Left renal cortex interstitium (tissue), 4 donors: ENCODE measurements around the gene METTL8. TPM values are rescaled to one million over a fixed set of nuclear protein-coding genes. Genes with fewer than 3 reads are reported as not detected.
"Not testable (repeated sequence)": the region's sequence is repeated elsewhere in the genome, so short reads cannot be mapped to it uniquely, and the experiment has no call there.

Experiments used
- DNase-seq, 4 donors: peaks; one replicate each; pipeline ENCODE4 v3.0.0-alpha.2; 2013; ENCODE audit warnings: low read depth in 4 of 4, low spot score in 2 of 4, missing footprints in 1 of 4
- polyA plus RNA-seq, 4 donors: library from polyadenylated mRNA; unstranded; fragments of 120-200 nt; gene quantifications; one replicate each; pipeline ENCODE4 v1.2.1, GENCODE V29; 2013; ENCODE audit not compliant: insufficient read length in 4 of 4

METTL8 gene
- polyA plus RNA-seq, 4 donors = 12.8 to 17.6 (median 14.1) TPM

DNA sequence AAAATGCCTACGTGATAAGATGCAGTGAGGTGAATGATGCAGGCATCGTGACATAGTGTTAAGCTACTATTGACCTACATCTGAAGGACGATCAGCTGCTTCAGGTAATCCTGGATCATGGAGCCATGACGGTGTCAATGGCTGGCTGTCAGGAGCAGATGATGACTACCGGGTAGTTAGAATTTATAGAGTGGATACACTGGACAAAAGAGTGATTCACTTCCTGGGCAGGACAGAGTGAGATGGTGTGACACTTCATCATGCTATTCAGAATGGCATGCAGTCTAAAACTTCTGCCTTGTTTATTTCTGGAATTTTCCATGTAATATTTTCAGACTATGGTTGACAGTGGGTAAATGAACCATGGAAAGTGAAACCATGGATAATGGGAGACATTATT lies 29.5 kb downstream of the METTL8 start:
- no peak for DNase-seq

DNA sequence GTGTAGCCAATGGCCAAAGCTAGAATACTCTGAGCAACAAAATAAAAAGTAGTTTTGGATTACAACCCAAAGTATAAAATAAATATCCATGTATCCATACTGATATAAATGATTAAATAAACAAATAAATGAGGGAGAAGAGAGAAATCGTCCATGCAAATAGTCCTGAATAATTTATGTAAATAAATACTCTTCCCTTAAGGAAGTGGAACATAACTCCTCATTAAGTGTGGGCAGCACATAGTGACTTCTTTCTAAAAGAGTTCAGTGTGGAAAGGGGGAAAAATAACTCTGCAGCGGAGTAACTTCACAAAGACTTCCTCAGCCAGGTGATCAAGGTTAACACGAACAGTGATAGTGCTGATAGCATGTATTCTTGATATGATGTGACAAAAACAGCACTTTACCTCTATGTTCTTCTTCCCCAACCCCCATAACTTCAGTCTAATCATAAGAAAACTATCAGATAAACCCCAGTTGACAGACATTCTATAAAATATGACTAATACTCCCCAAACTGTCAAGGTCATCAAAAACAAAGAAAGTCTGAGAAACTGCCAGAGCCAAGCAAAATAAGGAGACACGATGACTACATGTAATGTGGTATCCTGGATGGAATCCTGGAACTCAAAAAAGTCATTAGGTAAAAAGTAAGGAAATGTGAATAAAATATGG lies 30.7 kb downstream of the METTL8 start:
- no peak for DNase-seq

DNA sequence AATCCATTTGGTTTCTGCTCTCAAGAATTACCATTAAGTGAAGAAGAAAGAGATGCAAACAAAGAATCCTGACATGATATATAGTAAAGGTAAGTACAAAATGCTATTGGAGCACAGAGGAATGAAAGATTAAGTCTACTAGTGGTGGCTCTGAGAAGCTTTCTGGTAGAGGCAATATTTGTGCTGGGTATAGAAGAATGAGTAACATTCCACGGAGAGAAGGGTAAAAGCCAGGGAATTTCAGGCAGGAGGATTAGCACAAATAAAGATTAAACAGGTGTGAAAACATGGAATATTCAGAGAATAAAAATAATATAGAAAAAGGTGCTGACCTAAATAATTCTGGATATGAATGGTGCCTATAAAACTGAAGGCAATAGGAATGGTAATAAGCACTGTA lies 31.8 kb downstream of the METTL8 start:
- no peak for DNase-seq

DNA sequence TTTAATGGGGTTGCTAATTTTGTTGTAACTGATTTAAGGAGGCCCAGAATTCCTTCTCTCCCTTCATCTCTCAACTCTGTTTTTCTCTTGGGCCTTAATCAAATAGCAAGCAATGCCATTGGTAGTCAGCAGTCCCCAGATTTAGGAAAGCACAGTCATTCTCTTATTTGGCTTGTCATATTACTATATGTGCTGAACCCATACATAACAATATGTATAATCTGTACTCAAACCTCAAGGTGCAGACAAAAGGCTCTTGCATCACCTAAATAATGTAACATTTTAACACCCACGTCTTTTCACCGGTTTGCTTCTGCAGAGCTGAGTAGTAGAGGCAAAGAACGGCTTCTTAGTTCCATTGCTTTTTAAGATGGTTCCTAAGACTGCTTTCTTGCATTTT lies 33.4 kb downstream of the METTL8 start:
- DNase-seq = no peak

DNA sequence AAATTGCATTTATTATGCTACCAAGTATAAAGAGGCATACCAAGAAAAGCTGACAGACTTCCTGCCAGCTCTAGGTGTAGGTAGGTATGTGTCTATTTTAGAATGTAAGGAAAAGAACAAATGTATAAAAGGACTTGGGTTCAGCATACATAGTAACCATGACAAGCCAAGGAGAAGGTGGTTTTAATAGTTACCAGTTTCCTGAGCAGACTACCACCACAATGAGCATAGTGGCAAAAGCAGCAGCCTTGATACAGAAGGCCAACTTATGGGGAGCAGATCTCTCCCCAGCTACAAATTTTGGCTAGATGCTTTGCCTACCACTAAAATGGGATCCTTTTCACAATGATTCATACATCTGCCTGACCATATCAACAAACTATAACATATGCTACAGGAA lies 34.5 kb downstream of the METTL8 start:
- no peak for DNase-seq

DNA sequence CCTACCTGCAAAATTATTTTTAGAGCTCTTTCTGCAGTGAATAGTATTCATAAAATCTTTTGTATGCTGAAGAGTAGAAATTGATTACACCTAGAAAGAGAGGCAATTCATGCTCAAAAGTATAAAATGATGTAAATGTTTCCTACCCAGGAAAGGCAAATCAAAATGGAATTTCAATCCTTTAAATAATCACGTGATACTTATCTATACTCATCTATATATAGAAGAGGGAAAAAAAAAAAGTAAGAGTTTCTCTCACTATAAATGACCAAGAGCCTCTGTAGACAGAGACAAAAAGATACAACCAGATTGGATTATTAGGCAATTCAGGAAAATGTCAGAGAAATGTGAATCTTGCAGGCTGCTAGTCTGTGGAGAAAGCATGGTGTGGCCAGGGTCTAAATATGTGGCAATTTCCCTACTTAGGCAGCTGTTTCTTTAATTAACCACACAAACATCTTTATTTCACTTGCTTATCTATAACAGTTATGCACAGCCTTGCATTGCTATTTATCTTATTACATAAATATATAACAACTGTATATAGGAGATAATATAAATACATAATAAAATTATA lies 39.5 kb downstream of the METTL8 start:
- DNase-seq = no peak

DNA sequence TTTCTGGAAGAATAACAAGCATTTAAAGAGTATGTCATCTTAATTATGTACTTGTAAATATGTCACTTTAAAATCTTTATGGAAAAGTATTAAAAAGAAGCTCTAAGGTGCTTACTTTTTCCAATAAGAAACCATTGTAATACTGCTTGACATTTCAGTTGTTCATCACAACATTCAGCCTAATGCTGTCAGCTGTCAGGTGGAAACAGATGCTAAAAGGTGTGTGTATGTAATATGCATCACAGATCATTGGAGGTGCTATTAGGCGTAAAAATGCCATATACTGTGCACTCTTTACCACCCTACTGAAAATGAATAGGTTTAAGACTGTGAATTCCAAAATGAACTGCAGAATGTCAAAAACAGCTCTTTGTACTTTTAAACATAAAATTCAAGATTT lies 40.3 kb downstream of the METTL8 start:
- no peak for DNase-seq

DNA sequence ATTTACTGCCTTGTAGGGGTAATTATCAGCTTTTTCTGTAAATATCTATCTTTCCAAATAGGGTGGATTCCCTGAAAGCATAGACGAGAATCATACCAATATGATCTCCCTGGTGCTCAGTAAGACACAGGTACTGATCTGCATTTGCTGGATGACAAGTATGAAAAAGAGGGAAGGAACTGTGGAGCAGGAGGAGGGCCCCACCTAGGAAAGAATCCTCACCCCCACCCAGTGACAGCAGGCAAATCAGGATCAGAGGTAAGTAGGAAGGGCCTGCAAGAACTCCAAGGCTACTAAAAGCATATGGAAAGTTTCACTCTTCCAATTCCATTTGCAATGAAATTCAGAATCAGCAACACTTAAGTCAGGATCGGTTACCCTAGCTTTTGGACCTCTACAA lies 42.3 kb downstream of the METTL8 start:
- DNase-seq = no peak

DNA sequence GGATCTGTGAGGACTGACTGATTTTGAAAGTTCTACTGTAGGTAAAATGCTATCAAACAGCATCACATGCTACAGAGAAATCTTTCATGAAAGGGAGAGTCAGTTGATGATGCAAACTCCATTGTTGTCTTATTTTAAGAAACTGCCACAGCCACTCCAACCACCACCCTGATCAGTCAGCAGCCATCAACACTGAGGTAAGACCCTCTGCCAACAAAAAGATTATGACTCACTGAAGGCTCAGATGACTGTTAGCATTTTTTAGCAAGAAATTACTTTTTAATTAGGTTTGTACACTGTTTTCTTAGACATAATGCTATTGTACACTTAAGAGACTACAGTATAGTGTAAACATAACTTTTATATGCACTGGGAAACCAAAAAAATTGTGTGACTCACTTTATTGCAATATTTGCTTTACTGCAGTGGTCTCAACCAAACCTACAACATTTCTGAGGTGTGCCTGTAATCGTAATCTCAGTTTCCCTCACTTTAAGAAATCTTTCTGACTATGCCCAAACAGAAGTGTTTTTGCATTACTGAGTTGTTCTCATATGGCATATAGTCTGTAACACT lies 42.8 kb downstream of the METTL8 start:
- DNase-seq = no peak

DNA sequence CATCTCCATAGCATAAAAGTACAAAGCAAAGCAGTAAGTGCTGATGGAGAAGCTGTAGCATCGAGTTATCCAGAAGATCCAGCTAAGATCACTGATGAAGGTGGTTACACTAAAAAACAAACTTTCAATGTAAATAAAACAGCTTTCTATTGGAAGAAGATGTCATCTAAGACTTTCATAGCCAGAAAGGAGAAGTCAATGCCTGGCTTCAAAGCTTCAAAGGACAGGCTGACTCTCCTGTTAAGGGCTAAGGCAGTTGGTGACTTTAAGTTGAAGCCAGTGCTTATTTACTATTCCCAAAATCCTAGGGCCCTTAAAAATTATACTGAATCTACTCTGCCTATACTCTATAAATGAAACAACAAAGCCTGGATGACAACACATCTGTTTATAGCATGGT lies 44.0 kb downstream of the METTL8 start:
- DNase-seq = no peak

DNA sequence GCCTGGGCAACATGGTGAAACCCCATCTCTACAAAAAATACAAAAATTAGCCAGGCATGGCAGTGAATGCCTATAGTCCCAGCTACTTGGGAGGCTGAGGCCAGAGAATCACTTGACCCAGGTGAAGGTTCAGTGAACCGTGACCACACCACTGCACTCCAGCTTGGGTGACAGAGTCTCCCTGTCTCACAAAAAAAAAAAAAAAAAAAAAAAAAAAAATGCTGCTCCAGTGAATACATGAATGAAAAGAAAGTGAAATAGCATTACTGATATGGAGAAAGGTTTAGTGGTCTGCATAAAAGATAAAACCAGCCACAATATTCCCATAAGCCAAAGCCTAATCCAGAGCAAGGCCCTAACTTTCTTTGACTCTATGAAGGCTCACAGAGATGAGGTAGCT lies 44.5 kb downstream of the METTL8 start:
- no peak for DNase-seq

DNA sequence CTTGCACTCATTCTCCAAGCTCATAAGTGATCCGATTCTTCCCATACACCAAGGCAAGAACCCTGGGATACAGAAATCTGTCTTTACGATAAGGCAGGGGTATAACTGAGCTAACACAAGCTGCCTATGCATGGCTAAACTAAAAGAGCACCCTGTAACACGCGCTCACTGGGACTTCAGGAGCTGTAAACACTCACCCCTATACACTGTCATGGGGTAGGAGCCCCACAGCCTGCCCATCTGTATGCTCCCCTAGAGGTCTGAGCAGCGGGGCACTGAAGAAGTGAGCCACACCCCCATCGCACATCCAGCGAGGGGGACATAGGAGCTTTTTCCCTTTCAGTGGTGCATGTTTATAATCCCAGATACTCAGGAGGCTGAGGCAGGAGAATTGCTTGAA lies 46.7 kb downstream of the METTL8 start:
- DNase-seq = no peak

DNA sequence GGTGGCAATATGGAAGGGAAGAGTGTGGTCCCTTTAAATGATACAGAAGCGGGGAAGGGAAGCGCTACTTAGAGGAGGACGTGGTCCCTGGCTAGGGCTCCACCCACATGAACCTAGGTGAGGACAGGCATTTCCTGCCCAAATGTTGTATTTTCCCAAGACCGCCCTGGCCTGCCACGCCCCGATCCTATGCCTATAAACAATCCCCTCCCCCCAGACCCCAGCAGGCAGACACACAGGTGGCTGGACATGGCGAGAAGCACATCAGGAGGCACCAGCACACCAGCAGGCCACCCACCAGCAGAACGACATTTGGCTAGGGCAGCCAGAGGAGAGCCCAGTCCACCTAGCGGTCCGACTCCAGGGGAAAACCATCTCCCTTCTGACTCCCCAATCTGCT lies 47.2 kb downstream of the METTL8 start:
- DNase-seq = no peak

DNA sequence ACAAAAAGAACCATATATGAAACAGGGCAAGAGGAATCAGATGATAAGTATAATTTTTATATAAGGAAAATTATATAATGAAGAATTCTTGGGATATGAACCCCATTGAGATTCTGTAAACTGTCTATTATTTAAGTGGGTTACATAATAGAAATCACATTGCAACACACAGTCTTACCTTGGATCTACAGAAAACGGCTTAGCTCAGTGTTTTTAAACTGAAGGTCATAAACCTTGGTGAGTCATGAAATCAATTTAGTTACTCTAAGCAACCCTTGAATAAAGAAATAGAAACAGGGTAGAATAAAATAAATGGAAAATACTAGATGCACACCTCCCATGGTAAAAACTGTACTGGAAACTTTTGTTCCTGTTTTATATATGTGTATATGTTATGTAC lies 50.7 kb downstream of the METTL8 start:
- no peak for DNase-seq

DNA sequence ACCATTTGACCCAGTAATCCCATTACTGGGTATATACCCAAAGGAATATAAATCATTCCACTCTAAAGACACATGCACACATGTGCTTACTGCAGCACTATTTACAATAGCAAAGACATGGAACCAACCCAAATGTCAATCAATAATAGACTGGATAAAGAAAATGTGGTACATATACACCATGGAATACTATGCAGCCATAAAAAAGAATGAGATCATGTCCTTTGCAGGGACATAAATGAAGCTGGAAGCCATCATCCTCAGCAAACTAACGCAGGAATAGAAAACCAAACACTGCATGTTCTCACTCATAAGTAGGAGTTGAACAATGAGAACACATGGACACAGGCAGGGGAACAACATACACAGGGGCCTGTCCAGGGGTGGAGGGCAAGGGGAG lies 51.6 kb downstream of the METTL8 start:
- DNase-seq = not testable (repeated sequence)

DNA sequence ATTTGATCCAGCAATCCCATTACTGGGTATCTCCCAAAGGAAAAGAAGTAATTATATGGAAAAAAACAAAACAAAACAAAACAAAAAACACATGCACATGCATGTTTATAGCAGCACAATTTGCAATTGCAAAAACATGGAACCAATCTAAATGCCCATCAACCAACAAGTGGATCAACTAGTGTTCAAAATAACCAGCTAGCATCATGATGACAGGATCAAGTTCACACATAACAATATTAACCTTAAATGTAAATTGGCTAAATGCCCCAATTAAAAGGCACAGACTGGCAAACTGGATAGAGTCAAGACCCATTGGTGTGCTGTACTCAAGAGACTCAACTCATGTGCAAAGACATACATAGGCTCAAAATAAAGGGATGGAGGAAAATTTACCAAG lies 55.9 kb downstream of the METTL8 start:
- DNase-seq = not testable (repeated sequence)

DNA sequence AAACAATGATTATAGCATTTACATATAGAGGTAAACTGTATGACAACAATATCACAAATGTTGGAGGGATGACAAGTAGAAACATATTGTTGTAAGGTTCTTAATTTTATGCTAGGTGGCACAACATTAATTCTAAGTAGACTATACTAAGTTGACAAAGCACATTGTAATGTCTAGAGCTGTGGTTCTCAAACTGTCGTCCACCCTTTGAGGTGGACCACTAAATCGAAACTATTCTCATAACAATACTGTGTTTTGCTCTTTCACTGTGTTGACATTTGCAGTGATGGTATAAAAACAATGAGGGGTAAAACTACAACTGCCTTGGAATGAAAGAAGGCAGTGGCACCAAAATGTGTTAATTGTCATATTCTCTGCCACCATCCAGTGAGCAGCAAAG lies 66.1 kb downstream of the METTL8 start:
- no peak for DNase-seq

DNA sequence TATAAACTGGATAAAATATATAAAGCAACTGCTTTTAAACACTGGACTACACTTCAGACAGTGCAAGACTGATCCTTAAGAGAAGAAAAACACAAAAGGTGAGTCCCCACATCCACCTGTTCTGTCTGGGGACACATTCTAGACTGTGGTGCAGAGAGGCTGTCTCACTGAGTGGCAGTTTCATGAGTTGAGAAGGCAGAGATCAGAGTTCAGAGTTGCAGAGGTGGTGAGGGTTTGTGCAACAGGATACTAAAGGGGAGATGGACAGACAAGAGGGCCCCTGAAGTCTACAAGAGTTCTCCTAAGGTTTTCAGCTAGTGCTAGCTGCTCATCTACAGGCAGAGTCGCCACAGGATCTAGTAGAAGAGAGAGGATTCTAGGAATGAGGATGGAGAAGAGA lies 68.0 kb downstream of the METTL8 start:
- no peak for DNase-seq

DNA sequence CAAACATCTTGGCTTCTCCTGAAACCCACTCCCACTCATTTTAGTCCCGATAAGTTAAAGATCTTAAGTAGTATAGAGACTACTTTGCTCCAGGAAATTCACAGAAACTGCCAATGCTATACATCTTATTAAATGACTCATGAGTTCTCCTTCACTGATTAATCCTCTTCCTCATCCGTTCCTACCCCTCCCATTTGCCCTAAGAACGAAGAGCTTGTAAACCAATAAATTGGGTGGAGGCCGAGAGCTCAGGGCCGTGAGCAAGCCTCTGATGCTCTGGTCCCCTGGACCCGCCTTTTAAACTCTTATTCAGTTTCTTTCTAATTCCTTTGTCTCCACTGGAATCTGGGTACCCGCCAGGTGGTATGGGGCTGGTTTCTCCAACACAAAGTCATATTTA lies 68.6 kb downstream of the METTL8 start:
- DNase-seq = no peak

DNA sequence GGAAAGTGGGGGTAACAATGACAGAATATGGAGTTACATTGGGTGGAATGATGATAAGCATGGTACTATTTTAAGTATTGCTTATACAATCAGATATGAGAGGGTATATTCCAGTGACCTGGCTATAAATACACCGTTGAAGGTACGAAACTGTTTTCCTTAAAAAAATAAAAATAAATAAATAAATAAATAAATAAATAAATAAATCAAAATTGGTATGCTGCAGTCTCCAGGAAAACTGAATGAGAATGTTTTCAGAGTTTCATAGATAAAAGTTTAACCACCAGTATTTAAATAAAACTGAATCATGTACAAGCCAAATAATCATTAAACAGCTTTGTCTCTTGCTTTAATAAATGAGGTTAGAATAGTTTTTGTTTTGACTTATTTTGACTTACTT lies 71.4 kb downstream of the METTL8 start:
- DNase-seq = no peak

DNA sequence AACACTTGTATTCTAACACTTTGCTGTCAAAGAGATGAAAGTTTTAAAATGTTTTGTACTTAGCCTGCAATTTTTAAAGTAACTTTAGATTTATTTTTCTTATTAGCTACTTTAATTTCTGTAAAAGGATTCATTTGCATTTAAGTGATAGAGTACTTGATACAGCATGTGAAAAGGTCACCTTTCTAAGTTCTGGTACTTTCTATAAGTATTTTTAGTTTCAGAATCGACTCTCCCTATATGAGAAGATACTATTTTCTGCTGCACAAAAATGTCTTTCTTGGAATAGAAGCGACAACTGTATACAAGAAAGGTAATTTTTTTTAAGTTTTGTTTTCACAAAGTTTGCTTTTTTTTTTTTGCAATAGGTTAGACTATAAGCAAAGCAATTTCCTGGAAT lies 72.9 kb downstream of the METTL8 start:
- no peak for DNase-seq

DNA sequence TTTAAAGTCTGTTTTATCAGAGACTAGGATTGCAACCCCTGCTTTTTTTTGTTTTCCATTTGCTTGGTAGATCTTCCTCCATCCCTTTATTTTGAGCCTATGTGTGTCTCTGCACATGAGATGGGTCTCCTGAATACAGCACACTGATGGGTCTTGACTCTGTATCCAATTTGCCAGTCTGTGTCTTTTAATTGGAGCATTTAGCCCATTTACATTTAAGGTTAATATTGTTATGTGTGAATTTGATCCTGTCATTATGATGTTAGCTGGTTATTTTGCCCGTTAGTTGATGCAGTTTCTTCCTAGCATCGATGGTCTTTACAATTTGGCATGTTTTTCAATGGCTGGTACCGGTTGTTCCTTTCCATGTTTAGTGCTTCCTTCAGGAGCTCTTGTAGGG lies 80.0 kb downstream of the METTL8 start:
- DNase-seq = not testable (repeated sequence)

DNA sequence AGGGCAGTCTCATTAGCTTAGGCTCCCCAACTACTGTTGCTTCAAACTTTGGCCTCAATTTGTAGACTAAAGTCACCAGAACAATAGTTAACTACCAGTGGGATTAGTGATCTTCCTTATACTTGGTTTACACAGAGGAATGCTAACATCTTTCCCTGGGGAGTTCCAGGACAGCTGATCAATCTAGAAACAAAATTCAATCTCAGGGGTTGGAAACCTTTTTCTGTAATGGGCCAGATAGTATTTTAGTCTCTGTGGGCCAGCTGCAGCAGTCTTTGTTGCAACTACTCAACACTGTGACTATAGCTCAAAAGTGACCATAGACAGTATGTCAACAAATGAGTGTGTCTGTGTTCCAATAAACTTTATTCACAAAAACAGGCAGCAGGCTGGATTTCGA lies 85.7 kb downstream of the METTL8 start:
- DNase-seq = no peak
